Measurements from ENCODE around the gene SMARCB1.

The SMARCB1 gene

GRCh38 chr22:23774922-23775436 lies 11.8 kb upstream of the SMARCB1 start:
- no peaks in the 10 kb centered on the region for H3K36me3 ChIP-seq (ENCODE audit: insufficient read depth, low read depth, low read length)
- H3K9me3 ChIP-seq (ENCODE audit: insufficient read depth, low read depth, low read length): no peaks in the 10 kb centered on the region
- H3K27ac ChIP-seq (ENCODE audit: low read length): no peak overlapping the region
- H3K27me3 ChIP-seq (ENCODE audit: insufficient read depth, low read length): peaks cover 32% of the 10 kb centered on the region
- no peak overlapping the region for H3K4me3 ChIP-seq (ENCODE audit: low read length)
- H3K9ac ChIP-seq (ENCODE audit: low read depth, low read length): no peak overlapping the region
- H3K4me1 ChIP-seq (ENCODE audit: insufficient read depth, low read length): peaks cover 6% of the 10 kb centered on the region; the same call in 1 of the 2 replicates

DNA sequence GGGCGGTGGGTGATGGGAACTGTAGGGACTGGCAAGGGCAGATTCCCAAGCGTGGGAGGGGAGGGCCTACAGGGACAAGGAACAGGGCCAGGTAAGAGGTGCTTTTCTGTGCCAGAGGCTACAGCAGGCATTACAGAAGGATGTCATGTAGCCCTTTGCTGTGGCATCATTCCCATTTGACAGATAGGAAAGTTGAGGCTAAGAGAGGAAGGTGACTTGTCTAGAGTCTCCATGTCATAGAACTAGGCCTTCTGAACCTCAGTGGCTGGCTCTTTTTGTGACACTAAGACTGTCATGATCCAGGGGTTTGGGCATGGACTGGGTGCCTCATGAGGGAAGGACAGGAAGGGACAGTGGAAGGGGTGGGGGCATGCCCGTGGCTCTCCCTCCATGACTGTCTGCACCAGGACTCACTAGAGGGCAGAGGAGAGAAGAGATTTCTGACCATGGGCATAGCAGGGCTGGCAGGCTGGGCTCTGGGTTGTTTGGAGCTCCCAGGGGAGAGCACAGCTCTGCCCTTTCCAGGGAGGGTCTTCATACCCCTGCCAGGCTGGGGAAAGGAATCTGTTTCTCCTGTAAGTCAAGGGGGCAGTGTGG lies 10.9 kb upstream of the SMARCB1 start:
- Histone ChIP-seq H3K9me3 (ENCODE audit: insufficient read depth, low read depth, low read length) (no peaks in the 10 kb centered on the region), H3K27me3 (ENCODE audit: insufficient read depth, low read length) (peaks cover 32% of the 10 kb centered on the region), H3K36me3 (ENCODE audit: insufficient read depth, low read depth, low read length) (no peaks in the 10 kb centered on the region), H3K4me1 (ENCODE audit: insufficient read depth, low read length) (peaks cover 6% of the 10 kb centered on the region; the same call in 1 of the 2 replicates), H3K9ac (ENCODE audit: low read depth, low read length) (no peak overlapping the region), H3K27ac (ENCODE audit: low read length) (no peak overlapping the region), H3K4me3 (ENCODE audit: low read length) (no peak overlapping the region)

- no peaks in the 10 kb centered on the region for H3K9me3 ChIP-seq (ENCODE audit: insufficient read depth, low read depth, low read length)
- peaks cover 30% of the 10 kb centered on the region for H3K27me3 ChIP-seq (ENCODE audit: insufficient read depth, low read length)
- no peak overlapping the region for H3K9ac ChIP-seq (ENCODE audit: low read depth, low read length)
- H3K27ac ChIP-seq (ENCODE audit: low read length): no peak overlapping the region
- no peak overlapping the region for H3K4me3 ChIP-seq (ENCODE audit: low read length)
- peaks cover 3% of the 10 kb centered on the region; the same call in 1 of the 2 replicates for H3K4me1 ChIP-seq (ENCODE audit: insufficient read depth, low read length)
- H3K36me3 ChIP-seq (ENCODE audit: insufficient read depth, low read depth, low read length): no peaks in the 10 kb centered on the region
Observed at GRCh38 chr22:23777776-23778576, 8.8 kb upstream of the SMARCB1 start.

DNA sequence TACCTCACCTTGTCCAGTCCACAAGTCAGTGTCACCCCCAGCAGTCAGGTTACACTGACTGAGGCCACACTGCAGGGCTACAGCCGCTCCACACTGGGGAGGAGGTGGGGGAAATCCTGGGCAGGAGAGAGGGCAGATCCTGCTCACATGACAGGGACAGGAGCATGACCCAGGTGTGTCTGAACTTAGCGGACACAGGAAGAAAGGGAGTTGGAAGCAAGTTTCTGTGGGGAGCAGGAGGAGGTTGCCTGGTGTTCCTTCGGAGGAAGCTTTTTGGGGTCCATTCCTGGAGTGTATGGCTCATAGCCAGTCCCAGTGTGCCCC lies 8.2 kb upstream of the SMARCB1 start:
- H3K9me3 ChIP-seq (ENCODE audit: insufficient read depth, low read depth, low read length): no peaks in the 10 kb centered on the region
- H3K27me3 ChIP-seq (ENCODE audit: insufficient read depth, low read length): peaks cover 25% of the 10 kb centered on the region
- no peak overlapping the region for H3K27ac ChIP-seq (ENCODE audit: low read length)
- no peaks in the 10 kb centered on the region for H3K4me1 ChIP-seq (ENCODE audit: insufficient read depth, low read length)
- no peak overlapping the region for H3K4me3 ChIP-seq (ENCODE audit: low read length)
- no peaks in the 10 kb centered on the region for H3K36me3 ChIP-seq (ENCODE audit: insufficient read depth, low read depth, low read length)
- no peak overlapping the region for H3K9ac ChIP-seq (ENCODE audit: low read depth, low read length)

DNA sequence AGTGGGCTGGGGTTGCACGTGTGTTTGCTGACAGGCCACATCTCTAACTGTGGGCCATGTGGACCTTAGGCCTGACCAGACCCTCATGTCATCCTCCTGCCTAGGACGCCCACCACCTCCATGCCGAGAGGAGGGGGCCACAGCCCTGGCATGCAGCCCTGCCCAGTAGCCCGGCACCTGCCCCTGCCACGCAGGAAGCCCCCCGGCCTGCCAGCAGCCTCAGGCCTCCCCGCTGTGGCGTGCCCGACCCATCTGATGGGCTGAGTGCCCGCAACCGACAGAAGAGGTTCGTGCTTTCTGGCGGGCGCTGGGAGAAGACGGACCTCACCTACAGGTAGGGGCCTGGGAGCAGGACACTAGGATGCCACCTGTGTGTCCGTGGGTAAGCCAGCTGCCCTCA lies 7.7 kb upstream of the SMARCB1 start:
- no peak overlapping the region for H3K4me3 ChIP-seq (ENCODE audit: low read length)
- no peak overlapping the region for H3K27ac ChIP-seq (ENCODE audit: low read length)
- H3K9ac ChIP-seq (ENCODE audit: low read depth, low read length): no peak overlapping the region
- no peaks in the 10 kb centered on the region for H3K9me3 ChIP-seq (ENCODE audit: insufficient read depth, low read depth, low read length)
- H3K4me1 ChIP-seq (ENCODE audit: insufficient read depth, low read length): no peaks in the 10 kb centered on the region
- H3K27me3 ChIP-seq (ENCODE audit: insufficient read depth, low read length): peaks cover 19% of the 10 kb centered on the region
- H3K36me3 ChIP-seq (ENCODE audit: insufficient read depth, low read depth, low read length): no peaks in the 10 kb centered on the region

DNA sequence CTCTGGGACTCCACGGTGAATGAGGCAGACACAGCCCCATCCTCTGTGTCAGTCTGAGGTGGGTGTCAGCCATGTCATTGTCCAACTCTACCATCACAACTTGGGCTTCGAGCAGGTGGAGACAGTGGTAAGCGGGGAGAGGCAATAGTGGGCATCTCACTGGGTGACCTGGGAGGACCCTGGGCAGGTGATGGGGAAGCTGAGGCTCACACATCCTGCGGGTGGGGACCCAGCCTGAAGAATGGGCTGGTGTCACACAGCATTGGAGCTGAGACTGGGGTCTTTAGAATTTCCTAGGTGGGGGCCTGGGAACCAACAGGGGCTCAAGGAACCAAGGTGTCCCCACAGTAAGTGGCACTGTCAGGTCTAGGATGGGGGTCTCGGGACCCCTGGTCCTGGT lies 7.0 kb upstream of the SMARCB1 start:
- H3K9me3 ChIP-seq (ENCODE audit: insufficient read depth, low read depth, low read length): no peaks in the 10 kb centered on the region
- no peaks in the 10 kb centered on the region for H3K4me1 ChIP-seq (ENCODE audit: insufficient read depth, low read length)
- peaks cover 13% of the 10 kb centered on the region for H3K27me3 ChIP-seq (ENCODE audit: insufficient read depth, low read length)
- no peak overlapping the region for H3K27ac ChIP-seq (ENCODE audit: low read length)
- H3K9ac ChIP-seq (ENCODE audit: low read depth, low read length): no peak overlapping the region
- H3K36me3 ChIP-seq (ENCODE audit: insufficient read depth, low read depth, low read length): no peaks in the 10 kb centered on the region
- no peak overlapping the region for H3K4me3 ChIP-seq (ENCODE audit: low read length)

DNA sequence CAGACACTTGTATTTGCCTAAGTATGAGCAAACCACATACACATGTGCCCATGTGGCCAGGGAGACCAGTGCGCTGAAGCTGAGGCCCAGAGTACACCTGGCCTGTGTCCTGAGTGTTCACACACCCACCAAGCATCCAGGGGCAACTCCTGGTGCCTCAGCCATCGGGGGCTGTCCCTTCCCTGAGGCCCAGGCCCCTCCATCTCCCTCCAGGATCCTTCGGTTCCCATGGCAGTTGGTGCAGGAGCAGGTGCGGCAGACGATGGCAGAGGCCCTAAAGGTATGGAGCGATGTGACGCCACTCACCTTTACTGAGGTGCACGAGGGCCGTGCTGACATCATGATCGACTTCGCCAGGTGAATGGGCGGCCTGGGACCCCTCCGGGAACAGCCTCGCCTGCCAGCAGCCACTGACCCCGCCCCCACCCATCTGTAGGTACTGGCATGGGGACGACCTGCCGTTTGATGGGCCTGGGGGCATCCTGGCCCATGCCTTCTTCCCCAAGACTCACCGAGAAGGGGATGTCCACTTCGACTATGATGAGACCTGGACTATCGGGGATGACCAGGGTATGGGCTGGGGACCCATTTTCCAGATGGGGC lies 6.5 kb upstream of the SMARCB1 start:
- Histone ChIP-seq H3K27me3 (ENCODE audit: insufficient read depth, low read length) (peaks cover 8% of the 10 kb centered on the region; the same call in 1 of the 2 replicates), H3K4me3 (ENCODE audit: low read length) (no peak overlapping the region), H3K9ac (ENCODE audit: low read depth, low read length) (no peak overlapping the region), H3K27ac (ENCODE audit: low read length) (no peak overlapping the region), H3K4me1 (ENCODE audit: insufficient read depth, low read length) (no peaks in the 10 kb centered on the region), H3K36me3 (ENCODE audit: insufficient read depth, low read depth, low read length) (no peaks in the 10 kb centered on the region), H3K9me3 (ENCODE audit: insufficient read depth, low read depth, low read length) (no peaks in the 10 kb centered on the region)

DNA sequence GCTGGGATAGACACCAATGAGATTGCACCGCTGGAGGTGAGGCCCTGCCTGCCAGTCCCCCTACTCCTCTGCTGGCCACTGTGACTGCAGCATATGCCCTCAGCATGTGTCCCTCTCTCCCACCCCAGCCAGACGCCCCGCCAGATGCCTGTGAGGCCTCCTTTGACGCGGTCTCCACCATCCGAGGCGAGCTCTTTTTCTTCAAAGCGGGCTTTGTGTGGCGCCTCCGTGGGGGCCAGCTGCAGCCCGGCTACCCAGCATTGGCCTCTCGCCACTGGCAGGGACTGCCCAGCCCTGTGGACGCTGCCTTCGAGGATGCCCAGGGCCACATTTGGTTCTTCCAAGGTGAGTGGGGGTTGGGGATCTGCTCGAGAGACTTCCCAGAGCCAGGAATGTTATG lies 5.7 kb upstream of the SMARCB1 start:
- H3K27me3 ChIP-seq (ENCODE audit: insufficient read depth, low read length): no peaks in the 10 kb centered on the region
- no peaks in the 10 kb centered on the region for H3K36me3 ChIP-seq (ENCODE audit: insufficient read depth, low read depth, low read length)
- H3K4me3 ChIP-seq (ENCODE audit: low read length): no peak overlapping the region

DNA sequence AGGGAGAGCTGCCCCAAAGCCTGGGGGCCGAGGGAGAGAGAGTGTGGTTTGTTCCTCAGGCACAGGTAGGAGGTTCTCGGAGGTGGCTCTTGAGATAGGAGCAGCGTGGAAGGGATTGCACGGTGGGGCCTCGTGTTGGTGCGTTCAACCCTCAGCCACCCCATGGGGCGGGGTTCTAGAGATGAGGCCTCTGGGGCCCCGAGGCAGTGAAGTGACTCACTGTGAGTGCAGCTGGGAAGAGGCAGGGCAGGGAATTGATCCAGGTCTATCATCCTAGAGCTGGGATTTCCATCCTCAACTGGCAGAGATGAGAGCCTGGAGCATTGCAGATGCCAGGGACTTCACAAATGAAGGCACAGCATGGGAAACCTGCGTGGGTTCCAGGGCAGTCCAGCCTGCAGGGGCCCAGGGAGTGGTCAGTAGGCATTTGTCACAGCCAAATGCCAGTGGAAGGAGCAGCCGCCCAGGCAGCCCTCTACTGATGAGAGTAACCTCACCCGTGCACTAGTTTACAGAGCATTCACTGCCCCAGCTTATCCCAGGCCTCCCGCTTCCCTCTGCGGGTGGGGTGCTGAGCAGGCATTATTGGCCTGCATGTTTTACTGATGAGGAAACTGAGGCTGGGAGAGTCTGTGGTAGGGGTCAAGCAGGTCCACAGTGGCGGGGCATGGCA lies 5.1 kb upstream of the SMARCB1 start:
- no peak overlapping the region for H3K9ac ChIP-seq (ENCODE audit: low read depth, low read length)
- H3K4me1 ChIP-seq (ENCODE audit: insufficient read depth, low read length): no peaks in the 10 kb centered on the region; the same call in 1 of the 2 replicates

More for the DNA sequence above, 5.7 kb upstream of the SMARCB1 start:
- H3K4me1 ChIP-seq (ENCODE audit: insufficient read depth, low read length): no peaks in the 10 kb centered on the region
- H3K9me3 ChIP-seq (ENCODE audit: insufficient read depth, low read depth, low read length): no peaks in the 10 kb centered on the region
- H3K27ac ChIP-seq (ENCODE audit: low read length): no peak overlapping the region
- no peak overlapping the region for H3K9ac ChIP-seq (ENCODE audit: low read depth, low read length)

GRCh38 chr22:23782252-23782651 lies 4.5 kb upstream of the SMARCB1 start:
- H3K27ac ChIP-seq (ENCODE audit: low read length): no peak overlapping the region

More for the DNA sequence above, 5.1 kb upstream of the SMARCB1 start:
- Histone ChIP-seq H3K4me3 (ENCODE audit: low read length) (no peak overlapping the region), H3K36me3 (ENCODE audit: insufficient read depth, low read depth, low read length) (no peaks in the 10 kb centered on the region), H3K9me3 (ENCODE audit: insufficient read depth, low read depth, low read length) (no peaks in the 10 kb centered on the region), H3K27ac (ENCODE audit: low read length) (no peak overlapping the region), H3K27me3 (ENCODE audit: insufficient read depth, low read length) (no peaks in the 10 kb centered on the region)

DNA sequence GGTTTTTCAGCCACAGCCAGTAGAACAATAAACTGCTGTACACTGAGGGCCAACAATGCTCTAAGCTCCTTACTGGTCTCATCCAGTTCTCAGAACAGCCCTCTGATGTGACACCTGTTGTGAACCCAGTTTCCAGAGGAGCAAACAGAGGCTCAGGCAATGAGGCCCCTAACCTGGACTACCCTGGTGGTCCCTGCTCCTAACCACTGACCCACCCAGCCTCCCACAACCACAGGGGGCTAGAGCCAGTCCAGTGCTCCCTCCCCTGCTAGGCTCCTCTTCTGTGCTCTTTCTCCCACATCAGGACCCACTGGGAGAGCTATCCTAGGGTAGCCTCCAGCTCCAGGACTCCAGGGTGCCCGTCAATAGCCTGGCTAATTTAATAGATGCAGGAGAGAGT lies 4.1 kb upstream of the SMARCB1 start:
- Histone ChIP-seq H3K4me1 (ENCODE audit: insufficient read depth, low read length) (no peaks in the 10 kb centered on the region; the same call in 1 of the 2 replicates), H3K27ac (ENCODE audit: low read length) (no peak overlapping the region), H3K27me3 (ENCODE audit: insufficient read depth, low read length) (no peaks in the 10 kb centered on the region), H3K9ac (ENCODE audit: low read depth, low read length) (no peak overlapping the region), H3K4me3 (ENCODE audit: low read length) (no peak overlapping the region), H3K36me3 (ENCODE audit: insufficient read depth, low read depth, low read length) (no peaks in the 10 kb centered on the region), H3K9me3 (ENCODE audit: insufficient read depth, low read depth, low read length) (no peaks in the 10 kb centered on the region)

More at GRCh38 chr22:23782252-23782651, 4.5 kb upstream of the SMARCB1 start:
- no peak overlapping the region for H3K9ac ChIP-seq (ENCODE audit: low read depth, low read length)
- no peak overlapping the region for H3K4me3 ChIP-seq (ENCODE audit: low read length)
- no peaks in the 10 kb centered on the region for H3K9me3 ChIP-seq (ENCODE audit: insufficient read depth, low read depth, low read length)
- H3K4me1 ChIP-seq (ENCODE audit: insufficient read depth, low read length): no peaks in the 10 kb centered on the region; the same call in 1 of the 2 replicates
- no peaks in the 10 kb centered on the region for H3K36me3 ChIP-seq (ENCODE audit: insufficient read depth, low read depth, low read length)
- H3K27me3 ChIP-seq (ENCODE audit: insufficient read depth, low read length): no peaks in the 10 kb centered on the region

All from iPS-20b (cell line).